ENCODE data around the gene CP.

DNA sequence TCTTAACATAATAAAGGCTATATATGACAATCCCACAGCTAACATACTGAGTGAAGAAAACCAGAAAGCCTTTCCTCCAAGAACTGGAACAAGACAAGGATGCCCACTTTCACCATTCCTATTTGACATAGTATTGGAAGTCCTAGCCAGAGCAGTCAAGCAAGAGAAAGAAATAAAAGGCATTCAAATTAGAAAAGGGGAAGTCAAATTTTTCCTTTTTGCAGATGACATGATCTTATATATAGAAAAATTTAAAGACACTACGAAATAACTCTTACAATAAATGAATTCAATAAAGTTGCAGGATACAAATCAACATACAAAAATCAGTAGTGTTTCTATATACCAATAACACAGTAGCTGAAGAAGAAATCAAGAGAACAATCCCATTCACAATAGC, 42.2 kb upstream of the CP start:
- TF ChIP-seq CTCF (conservative IDR thresholded peaks at IDR 0.05; ENCODE audit: low read length): no peak
- TF ChIP-seq EZH2phosphoT487 (IDR thresholded peaks at IDR 0.05; ENCODE audit: borderline replicate concordance, low read depth, low read length): no peak
